Osteocyte (in vitro differentiated cells): Measurements from ENCODE around the gene OR2A2. TPM values are rescaled to one million over a fixed set of nuclear protein-coding genes. Genes with fewer than 3 reads are reported as not detected.

Experiments
- DNase-seq: peaks from one replicate; pipeline ENCODE4 v3.0.0; 2021; ENCODE audit warnings: mixed read lengths; ENCODE audit not compliant: unreplicated experiment; ENCODE audit errors: extremely low spot score
- H3K27ac Mint-ChIP-seq: one replicate; pipeline ENCODE4 v1.8.0; 2021; ENCODE audit warnings: mild to moderate bottlenecking, mixed read lengths; ENCODE audit not compliant: unreplicated experiment
- H3K27me3 Mint-ChIP-seq: one replicate; pipeline ENCODE4 v1.8.0; 2021; ENCODE audit warnings: mixed read lengths; ENCODE audit not compliant: unreplicated experiment
- H3K36me3 Mint-ChIP-seq: one replicate; pipeline ENCODE4 v1.8.0; 2021; ENCODE audit warnings: mixed read lengths; ENCODE audit not compliant: unreplicated experiment
- H3K4me1 Mint-ChIP-seq: one replicate; pipeline ENCODE4 v1.8.0; 2021; ENCODE audit warnings: mixed read lengths; ENCODE audit not compliant: unreplicated experiment
- H3K4me3 Mint-ChIP-seq: one replicate; pipeline ENCODE4 v1.8.0; 2021; ENCODE audit warnings: mild to moderate bottlenecking, moderate library complexity, mixed read lengths; ENCODE audit not compliant: unreplicated experiment
- H3K9me3 Mint-ChIP-seq: one replicate; pipeline ENCODE4 v1.8.0; 2021; ENCODE audit warnings: mixed read lengths; ENCODE audit not compliant: unreplicated experiment
- CTCF ChIP-seq: fragments of 200-600 bp; sonication (generic); IDR thresholded peaks from 2 replicates; pipeline ENCODE4 v1.5.0; 2021; ENCODE audit warnings: antibody characterized with exemption, mild to moderate bottlenecking, moderate library complexity
- total RNA-seq: library from RNA; stranded (reverse); gene quantifications from 2 replicates; pipeline ENCODE4 v1.2.1, GENCODE V29; 2021

The OR2A2 gene
- total RNA-seq, 1 donor from 2014 or later, result not detected

GRCh38 chr7:144144426-144144825 is 35.0 kb downstream of the OR2A2 start:
- DNase-seq, result no peak
- no peaks in the 10 kb centered on the region for H3K36me3 Mint-ChIP-seq
- no peak overlapping the region for H3K4me3 Mint-ChIP-seq
- no peak overlapping the region for H3K27ac Mint-ChIP-seq
- H3K4me1 Mint-ChIP-seq, result no peaks in the 10 kb centered on the region
- H3K9me3 Mint-ChIP-seq, result peaks cover 18% of the 10 kb centered on the region
- TF ChIP-seq CTCF, result no peak
- H3K27me3 Mint-ChIP-seq, result peaks cover 3% of the 10 kb centered on the region

GRCh38 chr7:144148224-144148827 is 38.9 kb downstream of the OR2A2 start:
- TF ChIP-seq CTCF, result no peak
- DNase-seq, result no peak
- H3K27ac Mint-ChIP-seq, result no peak overlapping the region
- H3K4me3 Mint-ChIP-seq, result no peak overlapping the region
- no peaks in the 10 kb centered on the region for H3K36me3 Mint-ChIP-seq
- no peaks in the 10 kb centered on the region for H3K4me1 Mint-ChIP-seq
- peaks cover 6% of the 10 kb centered on the region for H3K27me3 Mint-ChIP-seq
- H3K9me3 Mint-ChIP-seq, result peaks cover 31% of the 10 kb centered on the region

- Mint-ChIP-seq H3K27ac (no peak overlapping the region), H3K9me3 (no peaks in the 10 kb centered on the region), H3K4me1 (no peaks in the 10 kb centered on the region), H3K36me3 (no peaks in the 10 kb centered on the region), H3K4me3 (no peak overlapping the region), H3K27me3 (peaks cover 10% of the 10 kb centered on the region)
- DNase-seq, result no peak
- TF ChIP-seq CTCF, result no peak
Observed at GRCh38 chr7:144158861-144159260, 49.5 kb downstream of the OR2A2 start.

Other genes with a start within 250 kb of the OR2A2 start
- 82.4 and 87.8 TPM in 2 replicates for gene TCAF1, start 207.4 kb upstream of the OR2A2 start, total RNA-seq
- gene OR2F2, start 174.3 kb upstream of the OR2A2 start, total RNA-seq, result not detected in 2 replicates
- not detected in 2 replicates for gene OR2F1, start 154.7 kb upstream of the OR2A2 start, total RNA-seq
- gene OR6B1, start 109.3 kb upstream of the OR2A2 start, total RNA-seq, result not detected in 2 replicates
- gene OR2A5, start 60.6 kb upstream of the OR2A2 start, total RNA-seq, result not detected in 2 replicates
- not detected in 2 replicates for gene OR2A25, start 39.8 kb upstream of the OR2A2 start, total RNA-seq
- gene OR2A12, start 23.3 kb upstream of the OR2A2 start, total RNA-seq, result not detected in 2 replicates
- not detected in 2 replicates for gene OR2A14, start 13.6 kb downstream of the OR2A2 start, total RNA-seq
- gene CTAGE4, start 73.9 kb downstream of the OR2A2 start, total RNA-seq, result 1.3 TPM in 1 of 2 replicates, not detected in the other
- gene ARHGEF35, start 86.2 kb downstream of the OR2A2 start, total RNA-seq, result 1.1 and 1.8 TPM in 2 replicates
- gene OR2A42, start 130.0 kb downstream of the OR2A2 start, total RNA-seq, result 0.08 and 0.18 TPM in 2 replicates
- gene OR2A7, start 155.2 kb downstream of the OR2A2 start, total RNA-seq, result 0.68 and 1.1 TPM in 2 replicates
- 0.97 TPM in 1 of 2 replicates, not detected in the other for gene CTAGE8, start 159.7 kb downstream of the OR2A2 start, total RNA-seq
- not detected in 2 replicates for gene OR2A1, start 202.8 kb downstream of the OR2A2 start, total RNA-seq
- 4.1 and 7.4 TPM in 2 replicates for gene ARHGEF5, start 245.8 kb downstream of the OR2A2 start, total RNA-seq